GM23338 (cell line): Measurements from ENCODE around the gene MDH1. TPM values are rescaled to one million over a fixed set of nuclear protein-coding genes. Genes with fewer than 3 reads are reported as not detected.
"Not testable (repeated sequence)": the region's sequence is repeated elsewhere in the genome, so short reads cannot be mapped to it uniquely, and the experiment has no call there.

Experiments used
- ATAC-seq: fragments of 200-7000 bp; cut with Tn5 transposase; 3 replicates; pipeline ENCODE4 v1.9.1; 2020
- DNase-seq: peaks from one replicate; pipeline ENCODE4 v3.0.0-alpha.2; 2015; ENCODE audit warnings: low spot score
- H2AFZ ChIP-seq: fragments of 200-600 bp; sonication (generic); 2 replicates; pipeline ENCODE4 v1.8.0; 2016; ENCODE audit warnings: antibody characterized with exemption, mild to moderate bottlenecking, moderate library complexity
- H3F3A ChIP-seq: fragments of 200-600 bp; sonication (generic); replicated peaks from 2 replicates; pipeline ENCODE4 v1.8.0; 2017; ENCODE audit warnings: antibody characterized with exemption, mixed run types, low read depth
- H3K27ac ChIP-seq: fragments of 200-600 bp; sonication (generic); 2 replicates; pipeline ENCODE4 v1.6.1; 2016; ENCODE audit warnings: low read depth
- H3K27me3 ChIP-seq: fragments of 200-600 bp; sonication (generic); 2 replicates; pipeline ENCODE4 v1.8.0; 2016; ENCODE audit warnings: mild to moderate bottlenecking, mixed run types, moderate library complexity; ENCODE audit not compliant: insufficient read depth
- H3K36me3 ChIP-seq: fragments of 200-600 bp; sonication (generic); 2 replicates; pipeline ENCODE4 v1.8.0; 2016; ENCODE audit warnings: mild to moderate bottlenecking; ENCODE audit not compliant: insufficient read depth
- H3K4me1 ChIP-seq: fragments of 200-600 bp; sonication (generic); 2 replicates; pipeline ENCODE4 v1.8.0; 2016; ENCODE audit warnings: mild to moderate bottlenecking, moderate library complexity; ENCODE audit not compliant: insufficient read depth
- H3K4me2 ChIP-seq: fragments of 200-600 bp; sonication (generic); 2 replicates; pipeline ENCODE4 v1.7.1; 2017; ENCODE audit warnings: mixed run types
- H3K4me3 ChIP-seq: fragments of 200-600 bp; sonication (generic); 2 replicates; pipeline ENCODE4 v1.6.1; 2016; ENCODE audit warnings: mixed run types
- H3K79me2 ChIP-seq: fragments of 200-600 bp; sonication (generic); replicated peaks from 2 replicates; pipeline ENCODE4 v1.8.0; 2017; ENCODE audit warnings: mild to moderate bottlenecking; ENCODE audit not compliant: insufficient read depth
- H3K9me2 ChIP-seq: fragments of 200-600 bp; sonication (generic); 2 replicates; pipeline ENCODE4 v1.8.0; 2017; ENCODE audit not compliant: insufficient read depth
- H4K20me1 ChIP-seq: fragments of 200-600 bp; sonication (generic); replicated peaks from 2 replicates; pipeline ENCODE4 v1.8.0; 2017; ENCODE audit warnings: mild to moderate bottlenecking; ENCODE audit not compliant: insufficient read depth
- H3K27ac Mint-ChIP-seq: 2 replicates; pipeline ENCODE4 v1.8.0; 2020; ENCODE audit warnings: inconsistent platforms, mild to moderate bottlenecking, moderate library complexity, mixed read lengths
- H3K27me3 Mint-ChIP-seq: 3 replicates; pipeline ENCODE4 v1.8.0; 2022; ENCODE audit warnings: low read depth, mild to moderate bottlenecking, moderate library complexity, mixed read lengths, inconsistent platforms; ENCODE audit not compliant: insufficient read depth, poor library complexity
- H3K36me3 Mint-ChIP-seq: 3 replicates; pipeline ENCODE4 v1.8.0; 2021; ENCODE audit warnings: low read depth, mild to moderate bottlenecking, inconsistent platforms, moderate library complexity, mixed read lengths
- H3K4me1 Mint-ChIP-seq: 3 replicates; pipeline ENCODE4 v1.8.0; 2020; ENCODE audit warnings: mild to moderate bottlenecking, inconsistent platforms, mixed read lengths
- H3K4me3 Mint-ChIP-seq: 3 replicates; pipeline ENCODE4 v1.8.0; 2021; ENCODE audit warnings: moderate library complexity, mild to moderate bottlenecking, inconsistent platforms, mixed read lengths
- H3K9me3 Mint-ChIP-seq: 3 replicates; pipeline ENCODE4 v1.8.0; 2020; ENCODE audit warnings: moderate library complexity, mild to moderate bottlenecking, inconsistent platforms, mixed read lengths
- ETS1 ChIP-seq: IDR thresholded peaks from 2 replicates; pipeline ENCODE4 v1.6.1; 2016; ENCODE audit warnings: antibody characterized with exemption
- EZH2 ChIP-seq: fragments of 200-600 bp; sonication (generic); IDR thresholded peaks from one replicate; pipeline ENCODE4 v1.8.0; 2017; ENCODE audit warnings: antibody characterized with exemption, mild to moderate bottlenecking, low read depth; ENCODE audit not compliant: unreplicated experiment
- EZH2phosphoT487 ChIP-seq: fragments of 200-600 bp; sonication (generic); IDR thresholded peaks from one replicate; pipeline ENCODE4 v1.8.1; 2018; ENCODE audit warnings: antibody characterized with exemption; ENCODE audit not compliant: unreplicated experiment
- JUNB ChIP-seq: IDR thresholded peaks from one replicate; pipeline ENCODE4 v1.6.1; 2016; ENCODE audit warnings: antibody characterized with exemption; ENCODE audit not compliant: unreplicated experiment
- REST ChIP-seq: IDR thresholded peaks from one replicate; pipeline ENCODE4 v1.6.1; 2018; ENCODE audit warnings: antibody characterized with exemption; ENCODE audit not compliant: unreplicated experiment
- ZNF331 ChIP-seq: fragments of 250-450 bp; sonication (Bioruptor Pico); IDR thresholded peaks from 2 replicates; pipeline ENCODE4 v1.5.0; 2020; ENCODE audit warnings: low read depth, mild to moderate bottlenecking, moderate library complexity
- polyA plus RNA-seq: library from polyadenylated mRNA; unstranded; fragments of >200 nt; fragmentation: Nextera tagmentation; extraction: Ambion mirVana; gene quantifications from 2 replicates; pipeline ENCODE4 v1.2.1, GENCODE V29; 2016
- total RNA-seq: library from RNA; depleted of rRNA; stranded (reverse); fragments of >200 nt; shearing (Covaris generic); gene quantifications from 2 replicates; pipeline ENCODE4 v1.2.3, GENCODE V29; 2014

The MDH1 gene
- total and polyA plus RNA-seq, 2 experiments from 2014 or later: 275 to 503 TPM

DNA sequence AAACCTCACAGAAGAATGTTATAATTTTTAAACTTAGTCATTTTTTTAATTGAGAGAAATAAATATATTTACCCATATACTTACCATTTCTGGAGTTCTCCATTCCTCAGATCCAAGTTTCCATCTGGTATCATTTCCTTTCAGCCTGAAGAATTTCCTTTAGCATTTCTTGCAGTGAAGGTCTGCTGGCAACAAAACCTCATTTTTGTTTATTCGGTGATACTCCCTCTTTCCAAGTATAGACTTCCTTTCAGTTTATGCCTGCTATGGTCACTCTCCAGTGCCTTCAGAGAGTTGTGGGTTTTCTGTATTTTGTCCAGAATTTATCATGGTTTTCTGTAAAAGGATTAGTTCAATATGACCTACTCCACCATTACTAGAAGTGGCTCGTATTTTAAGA, 17.5 kb upstream of the MDH1 start:
- DNase-seq (no peak), ATAC-seq (no peak)
- peaks cover 27% of the 10 kb centered on the region for H3K79me2 ChIP-seq
- H3K36me3 Mint-ChIP-seq: peaks cover 44% of the 10 kb centered on the region
- H3K4me1 ChIP-seq: no peaks in the 10 kb centered on the region
- H3K36me3 ChIP-seq: no peaks in the 10 kb centered on the region
- H3K4me1 Mint-ChIP-seq: peaks cover 35% of the 10 kb centered on the region
- no peaks in the 10 kb centered on the region for H3K9me2 ChIP-seq
- H2AFZ ChIP-seq: no peak overlapping the region
- H3K27me3 ChIP-seq: no peaks in the 10 kb centered on the region
- no peak for TF ChIP-seq EZH2phosphoT487
- H3K4me3 ChIP-seq: no peak overlapping the region
- H4K20me1 ChIP-seq: no peaks in the 10 kb centered on the region
- peak overlapping the region; percentile 75 for H3K27ac Mint-ChIP-seq
- H3K9me3 Mint-ChIP-seq: peaks cover 29% of the 10 kb centered on the region
- H3K27ac ChIP-seq: no peak overlapping the region
- no peak overlapping the region for H3K4me2 ChIP-seq
- peaks cover 4% of the 10 kb centered on the region for H3K27me3 Mint-ChIP-seq
- H3F3A ChIP-seq: no peaks in the 10 kb centered on the region
- H3K4me3 Mint-ChIP-seq: no peak overlapping the region

DNA sequence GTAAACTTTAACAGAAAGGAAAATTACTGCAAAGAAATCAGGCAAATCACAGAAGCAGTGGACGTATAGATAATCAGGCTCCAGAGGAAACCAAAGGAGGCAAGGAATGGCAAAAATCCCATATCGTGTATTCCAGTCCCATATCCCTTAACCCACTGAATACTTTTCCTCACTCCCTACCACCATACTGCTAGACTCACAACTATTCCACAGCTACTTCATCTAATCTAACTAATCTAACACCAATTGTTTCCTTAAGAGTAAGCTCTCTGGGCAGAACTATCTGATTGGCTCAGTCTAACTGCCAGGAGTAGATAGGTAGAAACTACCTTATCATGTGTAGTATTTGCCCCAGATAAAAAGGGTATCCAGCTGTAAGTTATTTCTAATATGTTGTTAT, 16.8 kb upstream of the MDH1 start:
- Histone ChIP-seq H3F3A (no peaks in the 10 kb centered on the region), H3K27me3 (no peaks in the 10 kb centered on the region), H3K36me3 (no peaks in the 10 kb centered on the region), H4K20me1 (no peaks in the 10 kb centered on the region), H3K4me3 (no peak overlapping the region), H3K4me1 (no peaks in the 10 kb centered on the region), H3K9me2 (no peaks in the 10 kb centered on the region), H3K27ac (no peak overlapping the region; the same call in 1 of the 2 replicates), H2AFZ (no peak overlapping the region), H3K79me2 (peaks cover 34% of the 10 kb centered on the region), H3K4me2 (no peak overlapping the region)
- peak overlapping the region; percentile 92 for H3K27ac Mint-ChIP-seq
- H3K4me3 Mint-ChIP-seq: no peak overlapping the region
- H3K27me3 Mint-ChIP-seq: peaks cover 4% of the 10 kb centered on the region
- H3K9me3 Mint-ChIP-seq: peaks cover 26% of the 10 kb centered on the region
- no peak for TF ChIP-seq REST
- no peak for TF ChIP-seq JUNB
- TF ChIP-seq ZNF331: no peak
- no peak for TF ChIP-seq EZH2
- TF ChIP-seq ETS1: no peak
- no peak for TF ChIP-seq EZH2phosphoT487
- ATAC-seq (no peak), DNase-seq (no peak)
- peaks cover 39% of the 10 kb centered on the region for H3K4me1 Mint-ChIP-seq
- peaks cover 37% of the 10 kb centered on the region for H3K36me3 Mint-ChIP-seq

- not testable (repeated sequence) for H3K27me3 Mint-ChIP-seq, H3K4me3 ChIP-seq, H4K20me1 ChIP-seq, DNase-seq, H3K4me1 ChIP-seq, H3K4me2 ChIP-seq, H3K27me3 ChIP-seq, H3K9me2 ChIP-seq, H3F3A ChIP-seq, H3K36me3 ChIP-seq, H2AFZ ChIP-seq
- peak overlapping the region; percentile 70 for H3K27ac ChIP-seq
- ATAC-seq: peak; percentile 71
- peaks cover 27% of the 10 kb centered on the region for H3K36me3 Mint-ChIP-seq
- peaks cover 16% of the 10 kb centered on the region for H3K9me3 Mint-ChIP-seq
- H3K4me1 Mint-ChIP-seq: peaks cover 43% of the 10 kb centered on the region
- peak overlapping the region; percentile 61; the same call in 2 of the 3 replicates for H3K4me3 Mint-ChIP-seq
- peaks cover 45% of the 10 kb centered on the region for H3K79me2 ChIP-seq
- H3K27ac Mint-ChIP-seq: peak overlapping the region; percentile 97
Measured at GRCh38 chr2:63573026-63573425, 15.7 kb upstream of the MDH1 start.

DNA sequence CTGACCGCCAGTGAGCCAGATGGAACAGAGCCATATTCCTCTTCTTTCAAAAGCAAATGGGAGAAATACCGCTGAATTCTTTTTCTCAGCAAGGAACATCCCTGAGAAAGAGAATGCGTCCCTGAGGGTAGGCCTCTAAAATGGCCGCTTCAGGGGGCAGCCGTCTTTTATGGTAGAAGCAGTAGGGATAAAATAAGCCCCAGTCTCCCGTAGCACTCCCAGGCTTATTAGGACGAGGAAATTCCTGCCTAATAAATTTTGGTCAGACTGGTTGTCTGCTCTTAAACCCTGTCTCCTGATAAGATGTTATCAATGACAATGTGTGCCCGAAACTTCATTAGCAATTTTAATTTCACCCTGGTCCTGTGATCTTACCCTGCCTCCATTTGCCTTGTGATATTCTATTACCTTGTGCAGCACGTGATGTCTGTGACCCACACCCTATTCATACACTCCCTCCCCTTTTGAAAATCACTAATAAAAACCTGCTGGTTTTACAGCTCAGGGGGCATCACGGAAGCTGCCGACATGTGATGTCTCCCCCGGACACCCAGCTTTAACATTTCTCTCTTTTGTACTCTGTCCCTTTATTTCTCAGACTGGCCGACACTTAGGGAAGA, 14.9 kb upstream of the MDH1 start:
- H3K4me2 ChIP-seq, H3K27me3 ChIP-seq, H3K9me3 Mint-ChIP-seq, H4K20me1 ChIP-seq, DNase-seq, H3K27me3 Mint-ChIP-seq, H3K9me2 ChIP-seq, H2AFZ ChIP-seq, H3K36me3 ChIP-seq, H3F3A ChIP-seq, ATAC-seq, H3K4me1 ChIP-seq, H3K4me3 ChIP-seq: not testable (repeated sequence)
- Mint-ChIP-seq H3K4me1 (peaks cover 51% of the 10 kb centered on the region), H3K36me3 (peaks cover 19% of the 10 kb centered on the region), H3K4me3 (peak overlapping the region; percentile 61), H3K27ac (peak overlapping the region; percentile 97)
- H3K79me2 ChIP-seq: peaks cover 50% of the 10 kb centered on the region
- H3K27ac ChIP-seq: peak overlapping the region; percentile 70
